ENCODE results near the gene CDKAL1.

CDKAL1 gene

GRCh38 chr6:21281366-21281765 lies 747.1 kb downstream of the CDKAL1 start:
- Histone ChIP-seq H3K4me1 (no peaks in the 10 kb centered on the region), H3K27me3 (no peaks in the 10 kb centered on the region), H3K27ac (no peak overlapping the region), H3K36me3 (no peaks in the 10 kb centered on the region), H3K4me3 (no peak overlapping the region), H3K9me3 (no peaks in the 10 kb centered on the region)
- DNase-seq: no peak
- TF ChIP-seq CTCF (IDR thresholded peaks at IDR 0.05): no peak
- intact Hi-C loops (cut with DNase I; ENCODE audit: low total_unique reads): no loop called here

All from tibial artery (tissue), 4 donors.